Astrocyte of the spinal cord (primary cell): ENCODE data around the gene ZFP69.
A peak's percentile ranks its signal among the peaks of the same experiment; 100 is the strongest.

Experiments
- DNase-seq: peaks from one replicate; pipeline ENCODE4 v3.0.0; 2011; ENCODE audit warnings: low read depth, low spot score
- H3K4me3 ChIP-seq: 2 replicates; pipeline ENCODE4 v1.5.1; 2011; ENCODE audit warnings: low read depth, mild to moderate bottlenecking, low read length, moderate library complexity
- in situ Hi-C: cut with HindIII; loops from 2 replicates; pipeline ENCODE4 v1.10.0; 2017; ENCODE audit warnings: low sequenced_read_pairs
- TF ChIP-seq, protein P1 (sequence below): IDR thresholded peaks from 2 replicates; pipeline ENCODE4 v1.5.1; 2012; ENCODE audit warnings: low read depth, mild to moderate bottlenecking, low read length, inconsistent platforms

The ZFP69 gene

DNA sequence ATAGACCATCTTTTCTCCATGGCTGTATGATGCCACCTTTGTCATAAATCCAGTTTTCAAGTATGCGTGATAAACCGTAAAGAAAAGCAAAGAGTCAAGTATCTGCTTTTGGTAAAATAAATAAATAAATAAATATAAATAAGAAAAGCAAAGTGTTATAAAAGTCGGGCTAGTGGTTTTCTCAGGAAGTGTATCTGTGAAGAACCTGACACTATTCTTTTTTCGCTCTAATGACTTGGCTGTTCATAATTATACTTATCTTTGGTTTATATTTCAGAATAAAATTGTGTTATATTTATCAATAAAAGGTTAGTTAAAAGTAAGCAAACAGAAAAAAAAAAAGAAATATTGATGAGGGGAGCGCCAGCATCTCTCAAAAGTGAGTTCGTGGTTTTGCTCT lies 30.9 kb downstream of the ZFP69 start:
- DNase-seq: no peak
- in situ Hi-C loops: no loop called here
- peak overlapping the region; percentile 81 for H3K4me3 ChIP-seq
- TF ChIP-seq, protein P1, sequence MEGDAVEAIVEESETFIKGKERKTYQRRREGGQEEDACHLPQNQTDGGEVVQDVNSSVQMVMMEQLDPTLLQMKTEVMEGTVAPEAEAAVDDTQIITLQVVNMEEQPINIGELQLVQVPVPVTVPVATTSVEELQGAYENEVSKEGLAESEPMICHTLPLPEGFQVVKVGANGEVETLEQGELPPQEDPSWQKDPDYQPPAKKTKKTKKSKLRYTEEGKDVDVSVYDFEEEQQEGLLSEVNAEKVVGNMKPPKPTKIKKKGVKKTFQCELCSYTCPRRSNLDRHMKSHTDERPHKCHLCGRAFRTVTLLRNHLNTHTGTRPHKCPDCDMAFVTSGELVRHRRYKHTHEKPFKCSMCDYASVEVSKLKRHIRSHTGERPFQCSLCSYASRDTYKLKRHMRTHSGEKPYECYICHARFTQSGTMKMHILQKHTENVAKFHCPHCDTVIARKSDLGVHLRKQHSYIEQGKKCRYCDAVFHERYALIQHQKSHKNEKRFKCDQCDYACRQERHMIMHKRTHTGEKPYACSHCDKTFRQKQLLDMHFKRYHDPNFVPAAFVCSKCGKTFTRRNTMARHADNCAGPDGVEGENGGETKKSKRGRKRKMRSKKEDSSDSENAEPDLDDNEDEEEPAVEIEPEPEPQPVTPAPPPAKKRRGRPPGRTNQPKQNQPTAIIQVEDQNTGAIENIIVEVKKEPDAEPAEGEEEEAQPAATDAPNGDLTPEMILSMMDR: no peak

DNA sequence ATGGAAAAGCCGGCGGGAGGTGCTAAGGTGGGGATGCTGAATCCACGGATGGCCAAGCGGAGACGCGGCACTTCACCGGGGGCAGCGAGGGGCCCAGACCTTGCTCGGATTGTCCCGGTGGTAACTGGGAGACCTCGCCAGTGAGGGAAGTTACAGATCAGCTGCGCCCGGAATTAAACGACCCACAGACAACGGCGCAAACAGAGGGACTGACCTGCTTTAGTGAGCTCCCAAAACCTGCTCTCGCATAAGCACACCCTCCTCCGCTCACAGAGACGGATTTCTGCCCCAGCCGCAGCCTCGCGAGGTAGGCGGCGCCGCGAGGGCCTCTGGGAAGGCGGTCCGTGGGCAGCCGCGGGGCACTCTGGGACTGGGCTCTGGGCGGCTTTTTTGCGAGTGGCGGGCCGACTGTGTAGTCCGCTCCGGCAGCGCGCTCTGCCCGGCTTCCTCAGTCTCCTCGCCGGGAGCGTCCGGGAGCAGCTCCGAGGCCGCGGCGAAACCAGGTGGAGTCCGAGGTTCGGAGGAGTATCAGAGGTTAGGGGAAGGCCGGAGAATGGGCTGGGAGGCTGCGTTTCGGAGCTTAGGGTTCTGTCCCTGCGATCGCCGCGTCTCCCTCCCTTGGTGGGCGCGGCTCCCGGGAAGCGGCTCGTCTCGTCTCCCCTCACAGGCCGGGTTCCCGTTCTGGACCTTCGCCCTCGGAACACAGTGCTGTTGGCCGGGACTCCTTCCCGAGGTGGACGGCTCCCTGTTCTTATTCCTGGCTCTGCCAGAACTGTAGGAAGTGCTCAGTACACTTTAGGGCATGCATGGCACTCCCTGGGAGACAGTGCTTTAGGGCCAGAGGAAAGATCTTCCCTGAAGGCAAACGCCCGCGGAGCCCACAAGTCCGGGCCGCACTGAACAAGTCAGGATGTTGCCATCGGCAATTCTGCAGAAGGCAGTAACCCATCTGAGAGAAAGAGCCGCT lies 31.6 kb downstream of the ZFP69 start, which contains the start of gene EXO5:
EXO5 (plus strand) TSS at position 393 of the 967 bp plus-strand sequence. CDS start 5,778 bp downstream, outside the sequence.
- TF ChIP-seq, protein P1: no peak
- peak; percentile 77 for DNase-seq
- peak within 1 kb of the TSS; percentile 81 for H3K4me3 ChIP-seq
- in situ Hi-C loops: no loop called here

DNA sequence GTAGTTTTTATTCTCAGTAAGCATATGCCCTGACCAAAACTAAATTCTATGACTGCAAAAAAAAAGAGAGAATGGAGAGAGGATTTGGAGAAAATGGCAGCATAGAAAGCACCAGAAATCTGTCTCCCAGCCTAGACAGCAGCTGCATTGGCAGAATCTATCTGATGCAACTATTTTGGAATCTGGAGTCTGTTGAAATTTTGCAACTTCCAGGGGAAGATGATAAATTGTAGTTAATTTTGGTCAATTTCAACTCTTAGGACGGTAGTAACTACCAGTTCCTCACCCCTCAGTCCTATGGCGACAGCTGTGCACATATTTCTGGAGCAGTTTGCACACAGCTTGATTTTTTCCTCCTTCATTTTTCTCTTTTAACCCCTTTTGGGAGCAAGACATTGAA lies 42.4 kb downstream of the ZFP69 start:
- DNase-seq: no peak
- in situ Hi-C loops: no loop called here

DNA sequence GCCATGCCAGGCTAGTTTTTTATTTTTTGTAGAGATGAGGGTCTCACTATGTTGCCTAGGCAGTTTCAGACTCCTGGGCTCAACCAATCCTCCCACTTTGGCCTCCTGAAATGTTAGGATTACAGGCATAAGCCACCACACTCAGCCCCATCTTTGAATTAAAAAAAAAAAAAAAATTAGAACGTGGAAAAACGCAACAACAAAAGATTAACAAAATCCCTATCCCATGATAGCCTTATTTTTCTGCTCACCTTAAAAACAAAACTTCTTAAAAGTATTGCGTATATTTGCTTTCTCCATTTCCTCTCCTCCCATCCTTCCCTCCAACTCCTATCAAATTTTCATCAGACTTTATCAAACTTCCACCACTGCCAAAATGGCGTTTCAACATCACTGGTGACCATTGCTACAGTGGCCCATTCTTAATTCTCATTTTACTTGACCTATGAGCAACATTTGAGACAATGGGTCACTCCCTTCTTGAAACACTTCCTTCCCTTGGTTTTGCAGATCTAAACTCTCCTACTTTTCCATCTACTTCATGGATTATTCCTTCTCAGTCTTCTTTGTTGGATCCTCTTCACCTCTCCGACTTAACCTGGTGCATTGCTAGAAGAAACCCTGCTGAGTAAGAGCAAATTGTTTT lies 53.8 kb downstream of the ZFP69 start:
- in situ Hi-C loops: no loop called here
- no peak for DNase-seq
- peak overlapping the region; percentile 77 for H3K4me3 ChIP-seq
- TF ChIP-seq, protein P1: no peak

More for the DNA sequence above, 42.4 kb downstream of the ZFP69 start:
- H3K4me3 ChIP-seq: no peak overlapping the region
- TF ChIP-seq, protein P1: no peak

DNA sequence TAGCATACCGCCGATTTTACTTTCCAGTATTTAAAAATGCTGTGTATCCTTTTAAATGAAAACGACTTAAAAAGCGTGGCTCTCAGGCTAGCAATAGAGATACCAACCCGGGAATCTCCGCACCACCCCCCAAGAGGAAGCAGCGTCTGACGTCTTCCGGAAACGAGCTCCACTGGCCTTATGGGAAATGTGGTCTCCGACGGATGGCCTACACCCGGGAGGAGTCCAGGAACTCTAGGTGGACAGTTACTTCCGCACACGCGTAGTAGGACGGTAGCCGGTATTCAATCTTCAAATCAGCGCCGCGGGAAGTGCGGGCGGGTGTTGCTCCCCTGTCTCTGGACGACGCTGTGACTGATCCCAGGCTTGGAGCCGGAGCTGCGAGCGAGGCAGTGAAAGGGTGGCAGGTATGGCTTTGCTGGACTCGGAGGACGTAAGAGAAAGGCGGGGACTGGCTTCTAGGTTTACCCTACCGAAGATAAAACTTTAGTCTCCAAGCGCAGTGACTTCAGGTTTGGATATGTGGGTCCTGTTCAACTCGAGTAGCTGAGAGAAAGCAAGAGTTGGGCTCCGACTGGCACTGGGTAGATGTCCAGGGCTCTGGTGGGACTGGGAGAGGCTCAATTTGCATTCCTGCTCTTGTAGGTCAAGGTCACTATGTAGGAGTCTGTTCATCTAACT lies 54.4 kb downstream of the ZFP69 start, which contains the start of gene ZNF684:
ZNF684 (plus strand) TSS at position 257 of the 681 bp plus-strand sequence. CDS start 1,530 bp downstream, outside the sequence.
- in situ Hi-C loops: no loop called here
- H3K4me3 ChIP-seq: peak within 1 kb of the TSS; percentile 77
- TF ChIP-seq, protein P1: no peak
- DNase-seq: peak; percentile 94

DNA sequence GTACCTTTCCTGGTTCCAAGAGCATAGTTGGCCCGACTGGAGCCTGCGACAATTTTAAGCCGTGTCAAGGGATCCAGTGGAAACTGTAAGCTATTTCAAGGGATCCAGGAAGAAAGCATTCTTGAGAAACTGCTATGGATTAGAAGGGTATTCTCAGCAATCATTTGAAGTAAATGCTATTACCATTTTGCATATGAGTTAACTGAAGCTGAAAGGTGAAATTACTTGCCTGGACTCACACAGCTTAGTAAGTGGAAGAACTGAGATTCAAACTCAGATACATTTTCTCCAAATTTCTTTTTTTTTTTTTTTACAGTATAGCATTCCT lies 54.9 kb downstream of the ZFP69 start:
- DNase-seq: no peak
- TF ChIP-seq, protein P1: no peak
- in situ Hi-C loops: no loop called here
- H3K4me3 ChIP-seq: peak overlapping the region; percentile 77
